ENCODE measurements around the gene GALNT5.
"Not testable (repeated sequence)": the region's sequence is repeated elsewhere in the genome, so short reads cannot be mapped to it uniquely, and the experiment has no call there.

Gene GALNT5, protein sequence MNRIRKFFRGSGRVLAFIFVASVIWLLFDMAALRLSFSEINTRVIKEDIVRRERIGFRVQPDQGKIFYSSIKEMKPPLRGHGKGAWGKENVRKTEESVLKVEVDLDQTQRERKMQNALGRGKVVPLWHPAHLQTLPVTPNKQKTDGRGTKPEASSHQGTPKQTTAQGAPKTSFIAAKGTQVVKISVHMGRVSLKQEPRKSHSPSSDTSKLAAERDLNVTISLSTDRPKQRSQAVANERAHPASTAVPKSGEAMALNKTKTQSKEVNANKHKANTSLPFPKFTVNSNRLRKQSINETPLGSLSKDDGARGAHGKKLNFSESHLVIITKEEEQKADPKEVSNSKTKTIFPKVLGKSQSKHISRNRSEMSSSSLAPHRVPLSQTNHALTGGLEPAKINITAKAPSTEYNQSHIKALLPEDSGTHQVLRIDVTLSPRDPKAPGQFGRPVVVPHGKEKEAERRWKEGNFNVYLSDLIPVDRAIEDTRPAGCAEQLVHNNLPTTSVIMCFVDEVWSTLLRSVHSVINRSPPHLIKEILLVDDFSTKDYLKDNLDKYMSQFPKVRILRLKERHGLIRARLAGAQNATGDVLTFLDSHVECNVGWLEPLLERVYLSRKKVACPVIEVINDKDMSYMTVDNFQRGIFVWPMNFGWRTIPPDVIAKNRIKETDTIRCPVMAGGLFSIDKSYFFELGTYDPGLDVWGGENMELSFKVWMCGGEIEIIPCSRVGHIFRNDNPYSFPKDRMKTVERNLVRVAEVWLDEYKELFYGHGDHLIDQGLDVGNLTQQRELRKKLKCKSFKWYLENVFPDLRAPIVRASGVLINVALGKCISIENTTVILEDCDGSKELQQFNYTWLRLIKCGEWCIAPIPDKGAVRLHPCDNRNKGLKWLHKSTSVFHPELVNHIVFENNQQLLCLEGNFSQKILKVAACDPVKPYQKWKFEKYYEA

DNA sequence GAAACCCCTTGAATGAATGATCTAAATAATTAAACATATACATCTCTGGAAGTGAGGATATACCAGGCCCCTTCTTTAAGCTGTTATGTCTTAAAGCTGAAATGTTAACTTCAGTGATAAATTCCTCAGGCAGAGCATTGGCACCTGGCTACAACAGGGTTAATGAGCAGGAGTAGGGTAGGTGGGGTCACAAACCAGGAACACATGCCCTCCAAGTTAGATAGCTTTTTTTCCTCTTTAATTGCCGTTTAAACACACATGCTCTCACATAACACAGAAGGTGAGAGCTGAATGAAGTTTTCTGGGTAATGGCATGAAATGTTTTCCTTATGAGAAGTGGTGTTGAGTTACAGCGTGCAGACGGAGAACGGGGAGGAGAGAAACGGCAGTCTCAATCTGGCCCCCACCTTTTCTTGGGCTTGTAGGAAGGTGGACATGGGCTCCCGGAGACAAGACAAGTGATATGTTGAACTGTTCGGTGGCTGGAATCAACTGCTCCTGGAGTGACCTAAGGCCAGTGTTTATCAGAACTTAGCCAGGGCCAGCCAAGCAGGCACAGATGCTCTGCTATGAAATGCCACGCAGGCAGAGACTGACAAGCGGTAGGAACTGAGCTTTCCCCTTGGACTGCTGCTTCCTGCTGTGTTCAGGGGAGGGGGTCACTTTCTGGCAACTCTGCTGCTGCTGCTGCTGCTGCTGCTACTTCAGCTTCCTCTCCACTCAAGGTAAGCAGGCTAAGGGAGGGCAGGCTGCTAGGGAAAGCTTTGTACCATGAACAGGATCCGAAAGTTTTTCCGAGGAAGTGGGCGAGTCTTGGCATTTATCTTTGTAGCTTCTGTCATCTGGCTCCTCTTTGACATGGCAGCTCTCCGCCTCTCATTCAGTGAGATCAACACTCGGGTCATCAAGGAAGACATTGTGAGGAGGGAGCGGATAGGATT is at the start of gene GALNT5:
Gene GALNT5 (plus strand): TSS at position 394 of the 941 bp plus-strand sequence. CDS start 378 bp downstream, at position 772.
- no peak for DNase-seq (ENCODE audit: low spot score)

DNA sequence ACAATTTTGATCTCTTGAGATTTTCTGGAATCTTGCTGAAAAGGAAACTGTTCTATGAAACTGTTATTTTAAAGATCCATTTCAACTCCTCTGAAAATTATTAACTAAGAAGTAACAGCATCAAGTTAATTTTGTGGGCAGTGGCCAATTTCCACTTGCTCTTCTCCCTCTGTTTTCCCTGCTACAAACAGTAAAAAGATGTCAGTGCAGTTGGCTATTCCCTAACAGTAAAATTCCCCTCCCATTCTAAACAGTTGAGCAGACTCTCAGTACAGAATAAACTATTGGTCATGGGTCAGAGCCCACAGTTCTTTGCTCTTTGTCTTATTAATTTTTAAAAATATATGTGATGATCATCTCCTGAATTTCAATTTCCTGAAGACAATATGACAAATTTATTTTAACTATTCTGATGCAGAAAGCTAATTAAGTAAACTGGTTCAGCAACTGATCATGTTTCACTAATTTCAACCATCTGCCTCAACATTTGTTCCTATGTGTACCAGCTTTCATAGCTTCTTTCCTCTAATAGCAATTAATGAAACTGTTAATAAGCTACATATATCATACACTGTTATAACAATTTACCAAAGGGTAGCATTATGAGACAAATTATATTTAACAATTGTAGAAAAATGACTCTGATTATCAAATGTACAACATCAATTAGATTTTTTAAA is 41.1 kb upstream of the GALNT5 start:
- no peak for DNase-seq (ENCODE audit: low spot score)

- DNase-seq (ENCODE audit: low spot score), result no peak
Measured at GRCh38 chr2:157217409-157217808, 40.1 kb upstream of the GALNT5 start.

DNA sequence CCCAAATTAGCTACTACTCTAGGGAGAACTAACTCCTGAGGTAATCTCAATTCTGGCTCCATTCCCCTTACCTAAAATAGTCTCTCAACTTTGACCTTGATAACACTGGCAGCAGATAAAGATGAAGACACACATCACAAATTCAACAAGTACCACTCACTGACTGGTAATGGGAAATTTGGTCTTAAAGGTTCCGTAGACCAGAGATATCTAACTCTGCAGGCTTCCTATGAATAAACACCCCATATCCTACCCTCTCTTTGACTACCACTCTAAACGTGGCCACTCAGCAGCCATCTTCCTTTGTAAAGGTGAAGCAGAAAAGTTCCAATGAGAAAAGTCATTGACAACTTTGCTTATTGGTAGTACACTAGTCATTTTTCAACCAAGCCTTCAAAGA is 38.6 kb upstream of the GALNT5 start:
- DNase-seq (ENCODE audit: low spot score), result no peak

DNA sequence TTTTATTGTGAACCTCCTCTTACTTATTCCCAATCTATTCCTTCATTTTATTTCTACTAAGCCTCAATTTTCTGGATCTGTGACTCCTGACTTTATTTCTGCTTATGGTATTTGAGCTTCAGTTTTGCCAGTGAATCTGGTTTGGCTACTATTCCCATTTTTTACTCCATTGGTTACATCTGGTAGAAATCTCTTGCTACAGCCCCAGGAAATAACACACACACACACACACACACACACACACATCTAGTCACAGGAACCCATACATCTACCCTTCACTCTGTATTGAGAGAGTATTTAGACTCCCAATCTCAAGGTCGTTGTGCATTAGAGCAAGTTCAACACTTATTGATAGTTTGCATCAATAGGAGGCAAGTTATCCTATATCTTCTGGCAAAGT is 37.0 kb upstream of the GALNT5 start:
- no peak for DNase-seq (ENCODE audit: low spot score)

DNA sequence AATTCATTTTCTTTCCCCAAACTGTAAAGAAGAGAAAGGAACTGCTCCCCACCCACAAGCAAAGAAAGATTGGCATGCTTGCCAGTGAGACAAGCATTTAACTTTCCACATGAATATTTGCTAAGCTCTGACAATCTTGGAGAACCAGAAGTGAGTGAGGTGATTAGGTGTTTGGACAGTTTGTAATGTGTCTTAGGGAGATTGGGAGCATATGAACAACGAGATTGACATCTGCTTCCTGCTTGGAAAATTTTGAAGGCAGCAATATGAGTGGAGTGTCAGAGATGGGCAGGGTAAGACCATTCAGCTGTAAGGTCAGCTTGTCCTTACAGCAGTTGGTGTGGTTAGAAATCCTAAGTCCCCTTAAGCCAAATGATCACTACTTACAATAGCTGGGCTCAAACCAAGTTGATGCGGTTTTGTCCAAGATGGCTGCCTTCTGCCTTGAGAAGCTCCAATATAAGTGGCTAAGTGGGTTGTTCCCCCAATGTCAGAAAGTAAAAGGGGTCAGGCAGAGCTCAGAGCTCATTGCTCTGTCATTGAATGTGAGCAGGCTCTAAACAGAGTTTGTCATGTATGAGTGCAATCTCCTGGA is 36.0 kb upstream of the GALNT5 start:
- DNase-seq (ENCODE audit: low spot score), result no peak

DNA sequence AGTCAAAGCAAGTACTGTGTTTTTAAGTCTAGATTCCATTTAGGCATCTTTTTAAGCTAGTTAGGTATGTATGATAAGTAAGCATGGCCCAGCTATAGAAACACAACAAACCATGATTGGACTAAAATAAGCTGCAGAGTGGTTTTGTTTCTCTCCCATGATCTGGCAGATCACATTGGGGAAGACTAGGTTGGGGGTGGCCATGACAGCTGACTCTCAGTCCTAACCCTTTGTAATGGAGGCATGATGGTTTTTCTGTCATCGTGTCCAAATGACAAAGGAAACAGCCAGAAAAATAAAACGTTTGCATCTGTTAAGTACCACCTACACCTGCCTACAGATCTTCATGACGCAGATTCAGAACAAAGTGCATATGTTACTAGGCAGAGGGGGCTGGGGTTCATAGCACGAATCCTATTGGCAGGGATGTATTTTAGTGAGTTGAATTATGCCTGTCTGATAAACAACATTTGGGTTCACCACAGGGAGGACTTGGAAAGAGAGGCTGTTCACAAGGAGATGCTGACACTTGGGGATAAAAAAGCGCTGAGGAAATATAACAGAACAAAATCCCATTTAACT is 33.8 kb upstream of the GALNT5 start:
- DNase-seq (ENCODE audit: low spot score), result no peak

DNA sequence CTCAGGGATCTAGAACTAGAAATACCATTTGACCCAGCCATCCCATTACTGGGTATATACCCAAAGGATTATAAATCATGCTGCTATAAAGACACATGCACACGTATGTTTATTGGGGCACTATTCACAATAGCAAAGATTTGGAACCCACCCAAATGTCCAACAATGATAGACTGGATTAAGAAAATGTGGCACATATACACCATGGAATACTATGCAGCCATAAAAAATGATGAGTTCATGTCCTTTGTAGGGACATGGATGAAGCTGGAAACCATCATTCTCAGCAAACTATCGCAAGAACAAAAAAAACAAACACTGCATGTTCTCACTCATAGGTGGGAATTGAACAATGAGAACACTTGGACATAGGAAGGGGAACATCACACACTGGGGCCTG is 33.1 kb upstream of the GALNT5 start:
- not testable (repeated sequence) for DNase-seq (ENCODE audit: low spot score)

- DNase-seq (ENCODE audit: low spot score), result no peak
Measured at GRCh38 chr2:157227592-157227991, 29.9 kb upstream of the GALNT5 start.

DNA sequence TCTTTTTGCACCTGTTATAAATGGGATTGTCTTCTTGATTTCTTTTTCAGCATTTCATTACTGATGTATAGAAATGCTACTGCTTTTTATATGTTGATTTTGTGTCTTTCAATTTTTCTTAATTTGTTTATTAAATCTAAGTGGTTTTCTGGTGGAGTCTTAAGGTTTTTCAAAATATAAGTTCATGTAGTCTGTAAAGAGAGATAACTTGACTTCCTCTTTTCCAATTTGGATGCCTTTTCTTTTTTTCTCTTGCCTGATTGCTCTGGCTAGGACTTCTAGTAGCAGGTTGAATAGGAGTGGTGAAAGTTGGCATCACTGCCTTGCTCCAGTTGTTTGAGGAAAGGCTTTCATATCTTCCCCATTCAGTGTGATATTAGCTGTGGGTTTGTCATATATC is 28.6 kb upstream of the GALNT5 start:
- no peak for DNase-seq (ENCODE audit: low spot score)

GRCh38 chr2:157229572-157229971 is 27.9 kb upstream of the GALNT5 start:
- no peak for DNase-seq (ENCODE audit: low spot score)

GRCh38 chr2:157231476-157231875 is 26.0 kb upstream of the GALNT5 start:
- no peak for DNase-seq (ENCODE audit: low spot score)

GRCh38 chr2:157233506-157233905 is 24.0 kb upstream of the GALNT5 start:
- DNase-seq (ENCODE audit: low spot score), result no peak

DNA sequence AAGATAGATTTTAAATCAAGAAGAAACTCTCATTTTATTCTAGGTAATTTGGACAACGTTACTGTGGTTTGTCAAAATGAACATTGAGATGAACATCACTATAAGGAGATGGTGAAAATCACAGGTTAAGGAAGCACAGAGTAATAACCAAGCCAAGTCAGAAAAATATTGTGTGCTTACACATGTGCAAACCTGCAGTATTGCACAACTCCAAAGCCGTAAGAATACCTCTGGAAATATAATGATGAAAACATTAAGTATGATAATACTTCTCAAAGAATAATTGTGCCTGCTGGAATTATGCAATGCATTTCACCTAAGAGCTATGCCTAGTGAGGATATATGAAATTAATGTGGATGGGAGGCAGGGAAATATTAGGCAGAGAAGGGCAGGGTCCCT is 21.1 kb upstream of the GALNT5 start:
- no peak for DNase-seq (ENCODE audit: low spot score)

DNA sequence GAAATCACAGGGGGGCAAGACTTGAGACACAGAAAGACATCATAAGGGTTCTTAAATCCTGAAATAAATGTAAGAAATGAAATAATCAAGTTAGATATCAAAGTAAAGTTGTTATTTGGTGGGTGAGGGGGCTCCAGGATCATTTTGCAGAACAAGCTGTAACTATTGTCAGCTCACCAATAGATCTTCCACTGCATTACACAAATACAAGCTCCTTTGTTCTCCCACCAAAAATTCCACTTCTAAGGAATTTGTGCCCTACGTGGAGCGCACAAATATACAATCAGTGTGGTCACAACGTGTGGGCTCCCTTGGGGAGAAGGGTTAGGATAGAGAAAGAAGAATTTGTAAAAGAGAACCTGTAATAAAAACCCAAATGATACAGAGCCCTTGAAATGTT is 19.2 kb upstream of the GALNT5 start:
- DNase-seq (ENCODE audit: low spot score), result no peak

- DNase-seq (ENCODE audit: low spot score), result no peak
Measured at GRCh38 chr2:157244691-157245090, 12.8 kb upstream of the GALNT5 start.

GRCh38 chr2:157245144-157245840 is 12.2 kb upstream of the GALNT5 start:
- no peak for DNase-seq (ENCODE audit: low spot score)

DNA sequence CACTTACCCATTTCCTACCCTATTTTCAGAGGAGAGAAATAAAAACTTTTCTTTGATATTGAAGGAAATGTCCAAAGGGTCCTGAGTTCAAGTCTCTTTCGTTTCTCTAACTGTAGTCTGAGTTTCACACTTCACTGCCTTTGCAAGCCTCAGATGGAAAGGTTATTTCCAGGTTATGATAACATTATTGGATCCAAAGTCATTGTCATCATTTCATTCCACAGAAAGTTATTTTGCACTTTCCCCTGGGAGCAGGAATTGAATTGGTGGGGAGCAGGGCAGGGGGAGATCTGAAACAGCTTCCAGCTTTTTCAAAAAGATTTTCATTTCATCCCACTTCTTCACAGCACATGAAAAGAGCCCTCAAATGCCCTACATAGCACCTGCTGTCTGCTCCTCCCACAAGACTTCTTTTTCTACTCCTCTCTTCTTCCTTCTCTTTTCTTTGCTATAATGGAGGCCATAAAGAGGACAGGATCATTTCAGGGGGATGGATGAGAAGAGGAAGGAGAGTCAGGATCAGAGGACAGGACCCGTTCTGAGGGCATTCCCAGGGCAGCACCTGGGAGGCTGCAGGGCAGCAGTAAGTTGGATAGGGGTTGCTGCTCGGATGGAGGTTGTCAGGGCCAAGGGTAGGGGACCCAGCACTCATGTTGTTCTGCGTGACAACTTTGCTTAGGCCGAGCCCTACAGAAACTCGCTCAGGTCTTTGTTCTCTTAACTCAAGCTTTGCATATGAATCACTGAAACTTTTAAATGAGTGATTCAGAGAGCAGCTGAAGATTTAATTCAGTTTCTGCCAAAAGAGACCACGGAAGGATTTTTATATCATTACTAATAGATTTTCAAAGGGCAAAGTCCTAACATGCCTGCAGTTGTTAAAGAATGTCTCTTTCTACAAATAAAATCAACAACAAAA is 11.4 kb upstream of the GALNT5 start:
- DNase-seq (ENCODE audit: low spot score), result no peak
